NK-92 treated with Interleukin-12 subunit alpha and Interleukin-12 subunit beta, amount 100 ng/mL, for 24 hours (cell line): ENCODE results near the gene KCNF1.

Experiments used
- DNase-seq: peaks from one replicate; lab custom pipeline; 2025; lab: John Stamatoyannopoulos, UW

KCNF1 gene

GRCh38 chr2:10919410-10919770, 7.7 kb downstream of the KCNF1 start:
- no peak for DNase-seq

DNA sequence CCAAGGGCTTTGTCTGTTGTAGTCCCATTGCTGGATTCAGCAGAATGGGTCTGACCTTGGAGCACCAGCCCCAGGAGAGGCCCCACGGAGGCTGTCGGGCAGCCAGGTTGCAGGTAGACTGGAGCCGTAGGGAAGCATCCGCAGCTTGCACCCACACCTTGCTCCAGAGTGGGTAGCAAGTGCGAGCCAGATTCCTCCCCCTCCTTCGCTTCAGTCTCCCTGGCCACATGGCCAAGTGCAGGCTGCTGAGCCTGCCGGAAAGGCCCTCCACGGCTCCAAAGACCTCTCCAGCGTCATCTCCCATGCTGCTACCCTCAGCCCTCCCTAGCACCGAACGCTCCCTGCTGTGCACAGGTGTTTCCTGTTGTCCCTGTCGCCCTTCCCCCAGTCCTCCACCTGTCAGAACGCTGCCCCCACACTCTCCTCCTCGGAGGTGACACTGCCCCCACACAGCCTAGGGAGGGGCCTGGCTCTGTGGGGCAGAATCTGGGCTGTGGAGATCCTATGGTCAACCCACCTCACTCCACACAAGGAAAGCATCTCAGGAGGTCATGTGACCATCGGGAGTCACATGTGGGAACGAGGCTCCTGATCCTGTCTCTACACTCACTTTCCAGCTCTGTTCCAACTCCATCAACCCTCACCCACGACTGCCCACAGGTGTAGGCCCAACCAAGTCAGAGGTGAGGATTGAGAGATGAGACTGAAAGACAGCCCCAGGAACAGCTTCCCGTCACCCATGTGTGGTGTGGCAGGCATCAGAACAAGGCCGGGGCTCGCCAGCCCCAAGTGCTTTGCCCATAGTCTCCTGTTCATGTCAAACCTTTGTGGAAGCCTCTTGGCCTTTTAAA, 8.3 kb downstream of the KCNF1 start:
- DNase-seq, result no peak

DNA sequence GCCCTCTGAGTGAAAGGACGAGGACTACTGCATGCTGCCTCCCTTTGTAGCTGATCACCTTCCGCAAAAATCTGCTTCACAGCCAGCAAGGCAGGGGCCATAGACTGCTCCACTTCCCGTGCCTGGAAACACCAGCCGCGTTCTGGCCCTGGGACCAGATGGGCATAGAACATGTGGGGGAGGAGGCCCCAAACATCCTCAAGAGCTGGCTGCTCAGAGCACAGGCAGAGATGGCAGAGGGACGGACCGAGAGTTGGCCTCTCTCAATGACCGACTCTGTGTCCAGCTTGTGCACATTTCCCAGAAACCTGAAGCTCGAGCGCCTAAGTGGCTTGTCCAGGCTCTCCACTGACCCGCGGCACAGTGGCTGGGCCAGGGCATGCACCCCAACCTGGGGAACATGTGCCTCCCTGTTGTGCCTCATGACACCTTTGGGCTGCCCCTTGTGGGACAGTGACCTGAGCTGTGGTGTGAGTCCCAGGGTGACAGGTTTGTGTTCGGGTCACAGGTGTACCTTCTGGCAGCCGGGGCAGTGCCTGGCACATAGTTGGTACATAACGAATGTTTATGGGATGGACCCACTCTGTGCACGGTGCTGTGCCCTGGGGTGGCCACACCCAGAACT, 9.1 kb downstream of the KCNF1 start:
- no peak for DNase-seq

- no peak for DNase-seq
Observed at GRCh38 chr2:10921525-10921924, 9.8 kb downstream of the KCNF1 start.

GRCh38 chr2:10922307-10923007, 10.7 kb downstream of the KCNF1 start:
- DNase-seq, result no peak

- DNase-seq, result no peak
Observed at GRCh38 chr2:10923008-10923375, 11.3 kb downstream of the KCNF1 start.

DNA sequence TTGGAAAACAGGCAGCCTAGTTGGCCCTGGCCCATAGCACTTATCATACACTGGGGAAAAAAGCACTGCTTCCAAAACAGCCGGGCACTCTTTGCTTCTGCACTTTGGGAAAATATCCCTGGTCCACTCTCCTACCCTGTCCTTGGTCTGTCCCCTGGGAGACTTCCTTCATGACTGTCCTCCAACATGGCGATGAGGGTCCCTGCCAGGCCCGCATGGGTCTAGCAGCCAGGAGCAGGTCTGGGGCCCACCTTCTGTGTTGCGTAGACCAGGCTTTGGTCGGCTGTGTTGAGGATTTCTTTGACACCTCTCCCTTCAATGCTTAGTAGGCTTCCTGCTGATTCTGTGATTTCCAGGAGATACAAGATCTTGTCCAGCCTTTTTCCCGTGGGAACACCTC, 12.2 kb downstream of the KCNF1 start:
- no peak for DNase-seq

- DNase-seq, result no peak
Observed at GRCh38 chr2:10924441-10924840, 12.7 kb downstream of the KCNF1 start.

DNA sequence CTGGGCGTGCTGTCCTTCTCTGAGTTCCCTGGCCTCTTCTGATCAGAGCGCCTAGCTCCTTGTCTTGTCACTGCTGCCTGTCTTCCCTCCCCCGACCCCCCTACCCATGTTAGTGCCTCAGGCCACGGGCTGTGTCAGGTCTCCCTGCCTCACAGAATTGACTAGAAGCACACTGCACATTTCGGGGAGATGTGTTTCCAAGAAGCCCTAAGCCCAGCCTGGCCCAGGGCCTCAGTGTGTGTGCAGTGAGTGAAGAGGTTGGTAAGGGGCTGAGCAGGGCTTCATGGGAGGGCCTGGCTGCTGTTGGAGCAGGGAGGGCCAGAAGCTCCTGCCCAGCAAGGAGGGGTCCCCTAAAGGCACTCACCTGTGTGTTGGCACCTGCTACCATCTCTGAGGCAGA, 13.1 kb downstream of the KCNF1 start:
- no peak for DNase-seq

- no peak for DNase-seq
Observed at GRCh38 chr2:10926191-10926820, 14.6 kb downstream of the KCNF1 start.

- DNase-seq, result no peak
Observed at GRCh38 chr2:10930721-10931516, 19.2 kb downstream of the KCNF1 start.

DNA sequence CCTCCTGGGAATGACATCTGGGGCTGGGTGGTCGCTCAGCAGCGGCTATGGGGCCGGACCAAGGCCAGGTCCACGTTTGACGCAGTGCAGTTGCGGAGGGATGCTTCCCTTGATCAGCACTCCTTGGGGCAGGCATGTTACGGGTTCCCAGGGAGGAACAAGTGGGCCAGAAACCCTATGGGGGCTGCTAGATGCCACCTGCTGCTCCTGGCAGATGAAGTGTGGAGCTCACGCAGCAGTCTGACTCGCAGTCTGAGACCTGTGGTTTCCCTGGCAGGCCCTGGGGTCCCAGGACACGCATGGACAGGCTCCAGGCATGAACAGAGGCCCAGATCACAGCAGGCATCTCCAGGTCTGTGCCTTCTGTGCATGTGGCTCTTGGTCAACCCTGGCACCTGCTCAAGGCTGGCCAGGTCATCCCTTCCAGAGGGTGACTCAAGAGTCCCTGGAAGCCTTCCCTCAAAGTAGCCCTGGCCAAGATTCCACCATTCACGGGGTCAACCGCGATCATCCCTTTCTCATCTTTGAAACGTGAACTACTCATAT, 20.0 kb downstream of the KCNF1 start:
- no peak for DNase-seq

DNA sequence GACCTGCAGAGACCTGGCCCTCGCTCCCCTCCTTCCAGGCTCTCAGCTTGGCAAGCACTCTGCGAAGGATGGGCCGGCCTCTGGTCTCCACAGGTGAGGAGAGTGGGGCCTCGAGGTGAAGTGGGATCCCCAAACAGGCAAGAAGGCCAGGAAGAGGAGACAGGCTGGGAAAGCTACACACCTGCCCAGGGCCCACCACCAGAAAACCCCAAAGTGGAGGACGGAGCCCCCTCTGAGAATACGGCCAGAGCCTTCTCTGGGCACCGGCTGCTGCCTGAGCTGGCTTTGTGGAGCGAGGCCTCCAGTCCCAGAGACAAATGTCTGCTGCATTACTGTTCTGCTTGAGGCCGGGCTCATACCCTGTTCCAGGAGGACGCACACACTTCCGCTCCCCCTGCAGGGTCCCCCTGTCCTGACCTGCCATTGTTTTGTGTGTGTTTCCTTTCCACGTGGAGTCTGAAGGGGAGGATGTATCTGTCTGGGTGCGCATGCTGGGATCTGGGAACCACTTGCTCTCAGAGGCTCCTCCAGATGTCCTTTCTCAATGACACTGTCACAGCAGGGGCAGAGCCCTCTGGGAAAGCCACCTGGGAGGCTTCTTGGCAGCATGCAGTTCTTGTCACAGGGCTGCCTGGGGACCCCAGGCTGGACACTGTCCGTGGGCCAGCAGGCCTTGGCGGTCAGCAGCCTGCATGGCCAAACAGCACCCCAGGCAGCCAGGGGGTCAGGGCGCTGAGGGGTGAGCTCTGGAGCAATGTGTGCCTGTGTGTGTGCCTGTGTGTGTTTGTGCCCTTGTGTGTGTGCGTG, 20.8 kb downstream of the KCNF1 start:
- no peak for DNase-seq

DNA sequence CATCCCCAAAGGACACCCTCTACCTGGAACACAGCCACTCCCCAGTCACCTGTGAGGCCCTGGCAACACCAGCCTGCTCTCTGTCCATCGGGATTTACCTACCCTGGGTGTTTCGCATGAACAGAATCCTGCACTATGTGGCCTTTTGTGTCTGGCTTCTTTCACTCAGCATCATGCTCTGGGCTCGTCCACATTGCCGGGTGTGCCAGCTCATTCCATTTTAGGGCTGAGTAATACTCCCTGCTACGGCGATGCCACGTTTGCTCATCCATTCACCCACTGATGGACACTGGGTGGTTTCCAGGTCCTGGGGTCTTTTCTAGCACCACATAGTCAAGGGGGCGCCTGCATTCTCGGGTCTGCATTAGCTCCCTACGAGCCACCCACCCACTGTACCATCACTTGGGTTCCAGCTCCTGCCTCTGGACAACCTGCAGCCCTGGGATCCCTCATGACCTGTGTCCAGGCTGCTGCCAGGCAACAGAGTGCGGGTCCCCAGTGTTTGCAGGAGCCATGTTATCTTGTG, 22.0 kb downstream of the KCNF1 start:
- no peak for DNase-seq

DNA sequence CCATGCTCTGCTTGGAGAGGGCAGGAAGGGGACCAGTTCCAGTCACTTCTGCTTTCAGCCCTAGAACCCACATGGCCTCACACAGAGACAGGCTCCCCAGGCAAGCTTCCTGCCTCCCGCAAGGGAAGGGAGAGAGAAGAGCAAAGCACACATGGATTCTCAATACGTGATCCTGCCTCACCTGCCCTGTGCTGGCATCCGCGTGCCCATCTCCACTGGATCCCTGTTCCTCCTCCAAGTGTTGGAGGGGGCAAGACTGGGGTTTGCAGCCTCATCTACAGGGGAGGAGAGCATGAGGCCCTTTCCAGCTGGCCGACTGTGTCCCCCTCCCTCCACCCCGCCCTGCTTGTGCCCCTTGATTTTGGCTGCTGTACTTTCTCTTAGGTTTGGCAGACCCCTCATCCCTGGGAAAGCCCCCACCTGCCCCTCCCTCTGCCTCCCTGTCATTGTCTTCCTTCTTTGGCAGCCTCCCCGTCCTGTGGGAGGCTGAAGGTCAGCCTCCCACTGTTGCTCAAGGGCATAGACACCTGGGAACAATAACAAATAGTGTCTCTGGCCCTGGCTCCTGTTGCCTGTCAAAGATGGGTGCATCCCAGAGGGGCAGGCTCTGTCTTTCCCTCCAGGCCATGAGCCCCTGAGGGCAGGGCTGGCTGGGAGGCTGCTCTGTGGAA, 22.7 kb downstream of the KCNF1 start:
- no peak for DNase-seq

GRCh38 chr2:10934979-10935350, 23.2 kb downstream of the KCNF1 start:
- DNase-seq, result no peak

GRCh38 chr2:10935366-10935918, 23.7 kb downstream of the KCNF1 start:
- DNase-seq, result no peak

DNA sequence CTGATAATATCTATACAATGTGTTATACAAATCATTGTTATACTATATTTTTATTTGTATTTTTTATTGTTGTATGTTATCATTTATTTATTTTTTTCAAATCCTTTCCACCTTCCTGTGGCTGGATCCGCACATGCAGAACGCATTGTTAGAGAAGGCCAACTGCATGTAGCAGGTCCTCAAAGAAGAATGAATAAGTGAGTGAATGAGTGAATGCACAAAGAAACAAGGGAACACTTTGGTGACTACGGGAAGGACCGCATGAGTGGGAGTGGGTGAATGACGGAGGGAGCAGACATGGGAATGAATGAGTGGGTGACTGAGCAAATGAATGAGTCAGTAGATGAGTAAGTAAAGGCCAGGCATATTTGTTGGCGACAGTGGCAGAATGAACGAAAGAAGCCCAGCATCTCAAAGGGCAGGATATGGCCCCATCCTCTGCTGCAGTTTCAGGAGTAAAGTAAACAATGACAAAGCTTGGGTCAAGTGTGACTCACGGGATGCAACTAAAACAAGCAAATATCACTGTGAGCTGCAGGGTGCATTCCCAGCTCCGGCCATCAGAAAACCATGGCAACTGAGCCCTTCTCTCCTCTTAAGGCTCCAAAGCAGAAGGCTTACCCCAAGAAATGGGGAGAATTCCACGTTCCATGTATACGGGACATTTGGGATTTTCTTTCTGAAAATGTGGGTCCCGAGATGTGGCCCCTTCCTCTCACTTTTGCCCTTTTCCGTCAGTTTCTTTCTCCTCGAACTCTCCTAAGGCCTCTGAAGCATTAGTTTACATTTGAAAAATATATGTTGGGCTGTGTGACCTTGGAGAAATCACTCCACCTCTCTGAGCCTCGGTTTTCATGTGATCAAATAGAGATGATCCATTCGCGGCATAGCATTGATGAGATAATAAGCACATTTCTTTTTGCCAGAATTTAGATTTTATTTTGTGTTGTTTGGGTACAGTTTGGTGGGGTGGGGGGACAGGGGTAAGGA, 24.5 kb downstream of the KCNF1 start:
- DNase-seq, result no peak
